Measurements from ENCODE around the gene CCDC97. TPM values are rescaled to one million over a fixed set of nuclear protein-coding genes. Genes with fewer than 3 reads are reported as not detected.

CCDC97 gene
- total RNA-seq, 1 experiment from 2014 or later, result 23.0 TPM

DNA sequence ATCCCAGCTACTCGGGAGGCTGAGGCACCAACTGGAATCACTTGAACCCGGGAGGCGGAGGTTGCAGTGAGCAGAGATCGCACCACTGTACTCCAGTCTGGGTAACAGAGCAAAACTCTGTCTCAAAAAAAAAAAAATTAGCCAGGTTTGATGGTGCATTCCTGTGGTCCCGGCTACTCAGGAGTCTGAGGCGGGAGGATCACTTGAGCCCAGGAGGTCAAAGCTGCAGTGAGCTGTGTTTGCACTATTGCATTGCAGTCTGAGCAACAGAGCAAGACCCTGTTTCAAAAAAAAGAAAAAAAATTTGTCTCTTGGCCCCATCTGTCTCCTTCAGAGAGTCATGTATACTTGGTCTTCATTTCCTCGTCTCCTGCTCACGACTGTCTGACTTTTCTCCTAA lies 1.6 kb downstream of the CCDC97 start:
- POLR2A ChIA-PET, result no interaction called here
- Histone ChIP-seq H3K9ac (ENCODE audit: low read length) (no peak overlapping the region), H3K79me2 (ENCODE audit: insufficient read depth, low read length) (peaks cover 33% of the 10 kb centered on the region)

DNA sequence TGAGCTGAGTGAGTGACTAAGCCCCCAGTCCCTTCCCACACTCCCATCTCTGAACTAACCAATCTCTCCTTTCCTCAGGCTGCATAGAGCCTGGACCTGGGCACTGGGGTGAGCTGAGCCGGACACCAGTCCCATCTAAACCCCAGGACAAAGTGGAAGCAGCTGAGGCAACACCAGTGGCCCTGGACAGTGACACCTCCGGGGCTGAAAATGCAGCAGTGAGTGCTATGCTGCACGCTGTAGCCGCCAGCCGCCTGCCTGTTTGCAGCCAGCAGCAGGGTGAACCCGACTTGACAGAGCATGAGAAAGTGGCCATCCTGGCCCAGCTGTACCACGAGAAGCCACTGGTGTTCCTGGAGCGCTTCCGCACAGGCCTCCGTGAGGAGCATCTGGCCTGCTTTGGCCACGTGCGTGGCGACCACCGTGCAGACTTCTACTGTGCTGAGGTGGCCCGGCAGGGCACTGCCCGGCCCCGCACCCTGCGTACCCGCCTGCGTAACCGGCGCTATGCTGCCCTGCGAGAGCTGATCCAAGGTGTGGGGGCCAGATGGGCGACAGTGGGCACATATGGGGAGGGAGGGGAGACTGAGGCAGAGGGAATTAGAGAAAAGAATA lies 6.4 kb downstream of the CCDC97 start:
- Histone ChIP-seq H4K20me1 (ENCODE audit: insufficient read depth) (no peaks in the 10 kb centered on the region), H3K36me3 (ENCODE audit: control insufficient read depth in 1 of 2, insufficient read depth in 2 of 2, low read length in 2 of 2) (peaks cover 4 to 33% of the 10 kb centered on the region in 2 experiments; a peak in 3 of 4 replicates), H3K4me1 (ENCODE audit: control insufficient read depth in 1 of 2, insufficient read depth in 2 of 2, low read length in 2 of 2) (peaks cover 3 to 4% of the 10 kb centered on the region in 2 experiments; a peak in 3 of 4 replicates), H3K9me2 (ENCODE audit: insufficient read depth) (no peaks in the 10 kb centered on the region), H3K4me2 (ENCODE audit: low read length) (no peak overlapping the region), H2AFZ (ENCODE audit: low read depth, low read length, poor library complexity, severe bottlenecking) (no peak overlapping the region), H3K9me3 (ENCODE audit: control insufficient read depth in 1 of 2, insufficient read depth in 1 of 2, low read depth in 1 of 2, low read length in 2 of 2) (no peaks in the 10 kb centered on the region), H3K27me3 (ENCODE audit: insufficient read depth, low read length) (no peaks in the 10 kb centered on the region), H3K27ac (ENCODE audit: low read depth, low read length) (no peak overlapping the region), H3K79me2 (ENCODE audit: insufficient read depth, low read length) (peaks cover 22% of the 10 kb centered on the region), H3K4me3 (replicated peaks in 1 of 2; ENCODE audit: low read depth in 1 of 2, low read length in 2 of 2) (no peak overlapping the region), H3K9ac (ENCODE audit: low read length) (no peak overlapping the region)
- DNase-seq (ENCODE audit: low read depth, low spot score) (no peak), ATAC-seq (no peak)
- no peak for TF ChIP-seq SIN3A (IDR thresholded peaks at IDR 0.05; ENCODE audit: low read depth)
- TF ChIP-seq SRF (IDR thresholded peaks at IDR 0.05; ENCODE audit: low read depth), result no peak
- no peak for TF ChIP-seq ZFX (IDR thresholded peaks at IDR 0.05)
- TF ChIP-seq POLR2A (IDR thresholded peaks at IDR 0.05; ENCODE audit: borderline replicate concordance, extremely low read depth, insufficient read depth, insufficient read length), result no peak
- no peak for TF ChIP-seq EZH2phosphoT487 (IDR thresholded peaks at IDR 0.05; ENCODE audit: borderline replicate concordance)
- TF ChIP-seq, protein P1, sequence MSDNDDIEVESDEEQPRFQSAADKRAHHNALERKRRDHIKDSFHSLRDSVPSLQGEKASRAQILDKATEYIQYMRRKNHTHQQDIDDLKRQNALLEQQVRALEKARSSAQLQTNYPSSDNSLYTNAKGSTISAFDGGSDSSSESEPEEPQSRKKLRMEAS (IDR thresholded peaks at IDR 0.05), result no peak
- TF ChIP-seq ZNF274 (IDR thresholded peaks at IDR 0.05; ENCODE audit: low read depth, low read length), result no peak
- TF ChIP-seq CBX3 (IDR thresholded peaks at IDR 0.05; ENCODE audit: low read depth), result no peak
- TF ChIP-seq EZH2 (IDR thresholded peaks at IDR 0.05), result no peak
- TF ChIP-seq, protein P2, sequence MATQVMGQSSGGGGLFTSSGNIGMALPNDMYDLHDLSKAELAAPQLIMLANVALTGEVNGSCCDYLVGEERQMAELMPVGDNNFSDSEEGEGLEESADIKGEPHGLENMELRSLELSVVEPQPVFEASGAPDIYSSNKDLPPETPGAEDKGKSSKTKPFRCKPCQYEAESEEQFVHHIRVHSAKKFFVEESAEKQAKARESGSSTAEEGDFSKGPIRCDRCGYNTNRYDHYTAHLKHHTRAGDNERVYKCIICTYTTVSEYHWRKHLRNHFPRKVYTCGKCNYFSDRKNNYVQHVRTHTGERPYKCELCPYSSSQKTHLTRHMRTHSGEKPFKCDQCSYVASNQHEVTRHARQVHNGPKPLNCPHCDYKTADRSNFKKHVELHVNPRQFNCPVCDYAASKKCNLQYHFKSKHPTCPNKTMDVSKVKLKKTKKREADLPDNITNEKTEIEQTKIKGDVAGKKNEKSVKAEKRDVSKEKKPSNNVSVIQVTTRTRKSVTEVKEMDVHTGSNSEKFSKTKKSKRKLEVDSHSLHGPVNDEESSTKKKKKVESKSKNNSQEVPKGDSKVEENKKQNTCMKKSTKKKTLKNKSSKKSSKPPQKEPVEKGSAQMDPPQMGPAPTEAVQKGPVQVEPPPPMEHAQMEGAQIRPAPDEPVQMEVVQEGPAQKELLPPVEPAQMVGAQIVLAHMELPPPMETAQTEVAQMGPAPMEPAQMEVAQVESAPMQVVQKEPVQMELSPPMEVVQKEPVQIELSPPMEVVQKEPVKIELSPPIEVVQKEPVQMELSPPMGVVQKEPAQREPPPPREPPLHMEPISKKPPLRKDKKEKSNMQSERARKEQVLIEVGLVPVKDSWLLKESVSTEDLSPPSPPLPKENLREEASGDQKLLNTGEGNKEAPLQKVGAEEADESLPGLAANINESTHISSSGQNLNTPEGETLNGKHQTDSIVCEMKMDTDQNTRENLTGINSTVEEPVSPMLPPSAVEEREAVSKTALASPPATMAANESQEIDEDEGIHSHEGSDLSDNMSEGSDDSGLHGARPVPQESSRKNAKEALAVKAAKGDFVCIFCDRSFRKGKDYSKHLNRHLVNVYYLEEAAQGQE (IDR thresholded peaks at IDR 0.05; ENCODE audit: low read depth), result no peak
- TF ChIP-seq POLR2AphosphoS5 (IDR thresholded peaks at IDR 0.05; ENCODE audit: low read depth, low read length), result no peak
- ChIA-PET POLR2A (no interaction called here), CTCF (no interaction called here), RAD21 (ENCODE audit: low non-redundant PET in 1 of 2, low total read pairs in 2 of 2, uncharacterized antibody in 2 of 2, unreplicated experiment in 2 of 2) (no interaction called here)
- intact Hi-C loops (cut with micrococcal nuclease), result no loop called here
- no TSS peak for BruUV-seq (replicated peaks)

More for the DNA sequence above, 1.6 kb downstream of the CCDC97 start:
- no peak for ATAC-seq
- H3K9me2 ChIP-seq (ENCODE audit: insufficient read depth), result no peaks in the 10 kb centered on the region
- peak overlapping the region; percentile 95 for H3K4me2 ChIP-seq (ENCODE audit: low read length)
- peaks cover 12 to 25% of the 10 kb centered on the region in 2 experiments for H3K4me1 ChIP-seq (ENCODE audit: control insufficient read depth in 1 of 2, insufficient read depth in 2 of 2, low read length in 2 of 2)
- no peak overlapping the region for H2AFZ ChIP-seq (ENCODE audit: low read depth, low read length, poor library complexity, severe bottlenecking)
- H3K27me3 ChIP-seq (ENCODE audit: insufficient read depth, low read length), result no peaks in the 10 kb centered on the region
- H3K9me3 ChIP-seq (ENCODE audit: control insufficient read depth in 1 of 2, insufficient read depth in 1 of 2, low read depth in 1 of 2, low read length in 2 of 2), result no peaks in the 10 kb centered on the region
- CTCF ChIA-PET, result no interaction called here
- RAD21 ChIA-PET (ENCODE audit: low non-redundant PET in 1 of 2, low total read pairs in 2 of 2, uncharacterized antibody in 2 of 2, unreplicated experiment in 2 of 2), result no interaction called here
- peak overlapping the region in 1 of 2 experiments; percentile 92; a peak in 1 of 4 replicates for H3K4me3 ChIP-seq (replicated peaks in 1 of 2; ENCODE audit: low read depth in 1 of 2, low read length in 2 of 2)
- DNase-seq (ENCODE audit: low read depth, low spot score), result no peak
- BruUV-seq (replicated peaks), result no TSS peak
- intact Hi-C loops (cut with micrococcal nuclease), result loop anchor here (2.0 kb wide), 1 partner anchor 39 kb away; no protein-coding TSS in a partner anchor
- peaks cover 7 to 29% of the 10 kb centered on the region in 2 experiments; a peak in 2 of 4 replicates for H3K36me3 ChIP-seq (ENCODE audit: control insufficient read depth in 1 of 2, insufficient read depth in 2 of 2, low read length in 2 of 2)
- peaks cover 4% of the 10 kb centered on the region; the same call in 1 of the 2 replicates for H4K20me1 ChIP-seq (ENCODE audit: insufficient read depth)
- no peak overlapping the region for H3K27ac ChIP-seq (ENCODE audit: low read depth, low read length)
- TF ChIP-seq ZNF274 (IDR thresholded peaks at IDR 0.05; ENCODE audit: low read depth, low read length) (no peak), CEBPB (IDR thresholded peaks at IDR 0.05; ENCODE audit: low read depth) (no peak)
- TF ChIP-seq, protein P3, sequence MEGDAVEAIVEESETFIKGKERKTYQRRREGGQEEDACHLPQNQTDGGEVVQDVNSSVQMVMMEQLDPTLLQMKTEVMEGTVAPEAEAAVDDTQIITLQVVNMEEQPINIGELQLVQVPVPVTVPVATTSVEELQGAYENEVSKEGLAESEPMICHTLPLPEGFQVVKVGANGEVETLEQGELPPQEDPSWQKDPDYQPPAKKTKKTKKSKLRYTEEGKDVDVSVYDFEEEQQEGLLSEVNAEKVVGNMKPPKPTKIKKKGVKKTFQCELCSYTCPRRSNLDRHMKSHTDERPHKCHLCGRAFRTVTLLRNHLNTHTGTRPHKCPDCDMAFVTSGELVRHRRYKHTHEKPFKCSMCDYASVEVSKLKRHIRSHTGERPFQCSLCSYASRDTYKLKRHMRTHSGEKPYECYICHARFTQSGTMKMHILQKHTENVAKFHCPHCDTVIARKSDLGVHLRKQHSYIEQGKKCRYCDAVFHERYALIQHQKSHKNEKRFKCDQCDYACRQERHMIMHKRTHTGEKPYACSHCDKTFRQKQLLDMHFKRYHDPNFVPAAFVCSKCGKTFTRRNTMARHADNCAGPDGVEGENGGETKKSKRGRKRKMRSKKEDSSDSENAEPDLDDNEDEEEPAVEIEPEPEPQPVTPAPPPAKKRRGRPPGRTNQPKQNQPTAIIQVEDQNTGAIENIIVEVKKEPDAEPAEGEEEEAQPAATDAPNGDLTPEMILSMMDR (IDR thresholded peaks at IDR 0.05 in 2 of 3, conservative IDR thresholded peaks at IDR 0.05 in 1 of 3; ENCODE audit: borderline replicate concordance in 1 of 3, insufficient read depth in 1 of 3, low read depth in 2 of 3, low read length in 2 of 3), result no peak

Data from HCT116 (cell line).